A673 (cell line): Measurements from ENCODE around the gene TRRAP. TPM values are rescaled to one million over a fixed set of nuclear protein-coding genes. Genes with fewer than 3 reads are reported as not detected.

Source experiments
- BruUV-seq: library from RNA; stranded (reverse); fragments of 400-500 nt; replicated peaks from 2 replicates; lab custom pipeline; 2021; lab: Mats Ljungman, UMichigan
- CTCF ChIA-PET: fragments of 300-600 bp; sonication (Branson Sonifier 250); formaldehyde crosslinking; loops from one replicate; lab custom pipeline; 2022; ENCODE audit warnings: antibody characterized with exemption; lab: Charles Lee
- POLR2A ChIA-PET: fragments of 300-600 bp; sonication (Branson Sonifier 250); formaldehyde crosslinking; loops from one replicate; lab custom pipeline; 2022; ENCODE audit warnings: antibody characterized with exemption; ENCODE audit not compliant: low non-redundant PET; lab: Charles Lee
- DNase-seq: peaks from one replicate; pipeline ENCODE4 v3.0.0-alpha.2; 2015; ENCODE audit warnings: low spot score
- H3K27ac ChIP-seq: fragments of 200-600 bp; sonication (generic); 2 replicates; pipeline ENCODE4 v1.5.1; 2016; ENCODE audit warnings: mixed run types, low read depth, mild to moderate bottlenecking, mixed read lengths, antibody characterized with exemption, low read length; ENCODE audit not compliant: poor library complexity, severe bottlenecking
- H3K27me3 ChIP-seq: fragments of 200-600 bp; sonication (generic); replicated peaks from 2 replicates; pipeline ENCODE4 v1.6.1; 2017; ENCODE audit warnings: mixed run types, low read depth, mild to moderate bottlenecking, mixed read lengths, antibody characterized with exemption, low read length; ENCODE audit not compliant: insufficient read depth, poor library complexity
- H3K36me3 ChIP-seq: fragments of 200-600 bp; sonication (generic); 2 replicates; pipeline ENCODE4 v1.6.1; 2016; ENCODE audit warnings: mixed run types, mild to moderate bottlenecking, mixed read lengths, antibody characterized with exemption, low read length; ENCODE audit not compliant: insufficient read depth, poor library complexity, severe bottlenecking
- H3K4me1 ChIP-seq: fragments of 200-600 bp; sonication (generic); 2 replicates; pipeline ENCODE4 v1.6.1; 2017; ENCODE audit warnings: mixed run types, mild to moderate bottlenecking, mixed read lengths, antibody characterized with exemption, low read length; ENCODE audit not compliant: insufficient read depth, poor library complexity, severe bottlenecking
- H3K4me3 ChIP-seq: fragments of 200-600 bp; sonication (generic); 2 replicates; pipeline ENCODE4 v1.5.1; 2016; ENCODE audit warnings: low read depth, mixed run types, mild to moderate bottlenecking, mixed read lengths, low read length; ENCODE audit not compliant: poor library complexity, severe bottlenecking
- H3K9me3 ChIP-seq: fragments of 200-600 bp; sonication (generic); 2 replicates; pipeline ENCODE4 v1.6.1; 2016; ENCODE audit warnings: mixed run types, low read depth, mild to moderate bottlenecking, mixed read lengths, antibody characterized with exemption, low read length; ENCODE audit not compliant: poor library complexity, severe bottlenecking
- EZH2 ChIP-seq: fragments of 200-600 bp; sonication (generic); IDR thresholded peaks from 2 replicates; pipeline ENCODE4 v1.6.1; 2017; ENCODE audit warnings: borderline replicate concordance, low read depth, mild to moderate bottlenecking, mixed read lengths, antibody characterized with exemption, low read length; ENCODE audit not compliant: poor library complexity, severe bottlenecking
- intact Hi-C: fragments of 100-400 bp; cut with micrococcal nuclease; formaldehyde crosslinking; loops from one replicate; pipeline ENCODE4 v1.10.0; 2022; ENCODE audit not compliant: unreplicated experiment
- total RNA-seq: library from RNA; stranded (reverse); gene quantifications from 2 replicates; pipeline ENCODE4 v1.2.3, GENCODE V29; 2021
- TF ChIP-seq, protein P1 (sequence below): fragments of 300-800, 200-600 bp; sonication (generic); conservative IDR thresholded peaks from 2 replicates; pipeline ENCODE4 v1.5.1; 2017; ENCODE audit warnings: low read depth, mild to moderate bottlenecking, antibody characterized with exemption, low read length, moderate library complexity, mixed read lengths

The TRRAP gene
- total RNA-seq, 1 experiment from 2014 or later = 50.2 TPM

- DNase-seq = no peak
- no peak overlapping the region for H3K4me3 ChIP-seq
- peaks cover 51% of the 10 kb centered on the region for H3K36me3 ChIP-seq
- H3K27me3 ChIP-seq = no peaks in the 10 kb centered on the region
- intact Hi-C loops = no loop called here
- no peak for TF ChIP-seq EZH2
- TF ChIP-seq, protein P1, sequence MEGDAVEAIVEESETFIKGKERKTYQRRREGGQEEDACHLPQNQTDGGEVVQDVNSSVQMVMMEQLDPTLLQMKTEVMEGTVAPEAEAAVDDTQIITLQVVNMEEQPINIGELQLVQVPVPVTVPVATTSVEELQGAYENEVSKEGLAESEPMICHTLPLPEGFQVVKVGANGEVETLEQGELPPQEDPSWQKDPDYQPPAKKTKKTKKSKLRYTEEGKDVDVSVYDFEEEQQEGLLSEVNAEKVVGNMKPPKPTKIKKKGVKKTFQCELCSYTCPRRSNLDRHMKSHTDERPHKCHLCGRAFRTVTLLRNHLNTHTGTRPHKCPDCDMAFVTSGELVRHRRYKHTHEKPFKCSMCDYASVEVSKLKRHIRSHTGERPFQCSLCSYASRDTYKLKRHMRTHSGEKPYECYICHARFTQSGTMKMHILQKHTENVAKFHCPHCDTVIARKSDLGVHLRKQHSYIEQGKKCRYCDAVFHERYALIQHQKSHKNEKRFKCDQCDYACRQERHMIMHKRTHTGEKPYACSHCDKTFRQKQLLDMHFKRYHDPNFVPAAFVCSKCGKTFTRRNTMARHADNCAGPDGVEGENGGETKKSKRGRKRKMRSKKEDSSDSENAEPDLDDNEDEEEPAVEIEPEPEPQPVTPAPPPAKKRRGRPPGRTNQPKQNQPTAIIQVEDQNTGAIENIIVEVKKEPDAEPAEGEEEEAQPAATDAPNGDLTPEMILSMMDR = no peak
- H3K4me1 ChIP-seq = no peaks in the 10 kb centered on the region
- POLR2A ChIA-PET = no interaction called here
- BruUV-seq = no TSS peak
- H3K9me3 ChIP-seq = no peaks in the 10 kb centered on the region
- H3K27ac ChIP-seq = no peak overlapping the region
- CTCF ChIA-PET = no interaction called here
Measured at GRCh38 chr7:98994046-98994944, 116.0 kb downstream of the TRRAP start.

DNA sequence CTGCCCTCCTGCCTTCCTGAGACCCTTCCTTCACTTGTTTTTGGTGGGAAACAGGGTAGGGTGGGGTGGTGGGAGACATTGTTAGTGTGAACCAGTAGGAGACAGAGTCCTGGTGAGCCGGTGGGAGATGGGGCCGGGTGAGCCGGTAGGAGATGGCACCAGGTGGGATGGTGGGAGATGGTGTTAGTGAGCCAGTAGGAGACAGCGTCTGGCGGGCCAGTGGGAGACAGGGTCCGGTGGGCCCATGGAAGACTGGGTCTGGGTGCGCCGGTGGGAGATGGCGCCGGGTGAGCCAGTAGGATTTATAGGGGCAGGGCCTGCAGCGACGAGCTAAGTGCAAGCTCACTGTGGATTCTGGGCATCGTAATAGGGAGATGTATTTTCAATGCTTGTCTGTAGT, 116.8 kb downstream of the TRRAP start:
- H3K4me3 ChIP-seq = no peak overlapping the region
- H3K27me3 ChIP-seq = no peaks in the 10 kb centered on the region
- CTCF ChIA-PET = no interaction called here
- TF ChIP-seq, protein P1 = no peak
- TF ChIP-seq EZH2 = no peak
- no peaks in the 10 kb centered on the region for H3K4me1 ChIP-seq
- intact Hi-C loops = no loop called here
- POLR2A ChIA-PET = no interaction called here
- H3K36me3 ChIP-seq = peaks cover 46% of the 10 kb centered on the region
- no peak overlapping the region for H3K27ac ChIP-seq
- no TSS peak for BruUV-seq
- DNase-seq = no peak
- no peaks in the 10 kb centered on the region for H3K9me3 ChIP-seq

GRCh38 chr7:98995523-98996149, 117.3 kb downstream of the TRRAP start:
- Histone ChIP-seq H3K27me3 (no peaks in the 10 kb centered on the region), H3K36me3 (peaks cover 41% of the 10 kb centered on the region), H3K9me3 (no peaks in the 10 kb centered on the region), H3K4me3 (no peak overlapping the region), H3K4me1 (no peaks in the 10 kb centered on the region), H3K27ac (no peak overlapping the region)
- no peak for DNase-seq
- intact Hi-C loops = no loop called here
- no TSS peak for BruUV-seq
- no peak for TF ChIP-seq EZH2
- TF ChIP-seq, protein P1 = no peak
- ChIA-PET CTCF (no interaction called here), POLR2A (no interaction called here)
